ENCODE data around the gene NEK6.

The NEK6 gene

GRCh38 chr9:124330011-124330697, 72.4 kb downstream of the NEK6 start:
- Histone ChIP-seq H3K4me3 (no peak overlapping the region), H3K27ac (no peak overlapping the region)

- H3K27ac ChIP-seq = no peak overlapping the region
- no peak overlapping the region for H3K4me3 ChIP-seq
These were observed 73.8 kb downstream of the NEK6 start for GRCh38 chr9:124331580-124331979.

- H3K4me3 ChIP-seq = no peak overlapping the region
- no peak overlapping the region for H3K27ac ChIP-seq
These were observed 74.8 kb downstream of the NEK6 start for GRCh38 chr9:124332361-124333202.

- no peak overlapping the region for H3K4me3 ChIP-seq
- no peak overlapping the region for H3K27ac ChIP-seq
These were observed 75.4 kb downstream of the NEK6 start for GRCh38 chr9:124333203-124333579.

- no peak overlapping the region for H3K27ac ChIP-seq
- H3K4me3 ChIP-seq = no peak overlapping the region
These were observed 77.0 kb downstream of the NEK6 start for GRCh38 chr9:124334568-124335319.

- no peak overlapping the region for H3K4me3 ChIP-seq
- no peak overlapping the region for H3K27ac ChIP-seq
These were observed 77.6 kb downstream of the NEK6 start for GRCh38 chr9:124335320-124335707.

GRCh38 chr9:124337562-124337961, 79.8 kb downstream of the NEK6 start:
- H3K4me3 ChIP-seq = no peak overlapping the region
- no peak overlapping the region for H3K27ac ChIP-seq

GRCh38 chr9:124339603-124340146, 81.9 kb downstream of the NEK6 start:
- Histone ChIP-seq H3K4me3 (no peak overlapping the region), H3K27ac (no peak overlapping the region)

GRCh38 chr9:124340219-124341069, 82.7 kb downstream of the NEK6 start:
- Histone ChIP-seq H3K27ac (no peak overlapping the region), H3K4me3 (no peak overlapping the region)

- Histone ChIP-seq H3K27ac (peak overlapping the region in 2 of 21 experiments; percentile 37 to 59), H3K4me3 (no peak overlapping the region)
These were observed 83.9 kb downstream of the NEK6 start for GRCh38 chr9:124341455-124342170.

- no peak overlapping the region for H3K4me3 ChIP-seq
- H3K27ac ChIP-seq = peak overlapping the region in 15 of 21 experiments; percentile 3 to 67 (median 46)
These were observed 84.6 kb downstream of the NEK6 start for GRCh38 chr9:124342402-124342775.

- no peak overlapping the region for H3K4me3 ChIP-seq
- H3K27ac ChIP-seq = peak overlapping the region in 16 of 21 experiments; percentile 12 to 67 (median 46)
These were observed 85.2 kb downstream of the NEK6 start for GRCh38 chr9:124342776-124343485.

- H3K27ac ChIP-seq = peak overlapping the region in 13 of 21 experiments; percentile 3 to 67 (median 44)
- H3K4me3 ChIP-seq = no peak overlapping the region
These were observed 86.0 kb downstream of the NEK6 start for GRCh38 chr9:124343533-124344290.

- H3K4me3 ChIP-seq = no peak overlapping the region
- H3K27ac ChIP-seq = peak overlapping the region in 1 of 21 experiments; percentile 19
These were observed 86.7 kb downstream of the NEK6 start for GRCh38 chr9:124344291-124345050.

- Histone ChIP-seq H3K27ac (no peak overlapping the region), H3K4me3 (no peak overlapping the region)
These were observed 87.3 kb downstream of the NEK6 start for GRCh38 chr9:124345063-124345462.

- no peak overlapping the region for H3K4me3 ChIP-seq
- H3K27ac ChIP-seq = no peak overlapping the region
These were observed 88.1 kb downstream of the NEK6 start for GRCh38 chr9:124345751-124346281.

Measured in skin epidermis (tissue), 12 donors.